ENCODE data around the gene THBS2.

GRCh38 chr6:169266261-169266660 lies 12.6 kb upstream of the THBS2 start:
- no peak for TF ChIP-seq CTCF (IDR thresholded peaks at IDR 0.05; ENCODE audit: low read length)
- no peak for TF ChIP-seq EZH2phosphoT487 (IDR thresholded peaks at IDR 0.05; ENCODE audit: low read length)
- TF ChIP-seq EZH2 (optimal IDR thresholded peaks at IDR 0.05; ENCODE audit: low read depth, low read length) = no peak
